BLaER1 (cell line): Measurements from ENCODE around the gene SH3PXD2A.
"Not testable (repeated sequence)": the region's sequence is repeated elsewhere in the genome, so short reads cannot be mapped to it uniquely, and the experiment has no call there.

ENCODE experiments used
- H3K27ac ChIP-seq: shearing (Covaris generic); formaldehyde crosslinking; 2 replicates; pipeline ENCODE4 v1.8.1; 2022
- H3K27me3 ChIP-seq: shearing (Covaris generic); formaldehyde crosslinking; 2 replicates; pipeline ENCODE4 v1.8.1; 2022
- H3K36me3 ChIP-seq: shearing (Covaris generic); formaldehyde crosslinking; 2 replicates; pipeline ENCODE4 v1.8.1; 2022
- H3K4me1 ChIP-seq: shearing (Covaris generic); formaldehyde crosslinking; 2 replicates; pipeline ENCODE4 v1.8.1; 2022
- H3K4me2 ChIP-seq: shearing (Covaris generic); formaldehyde crosslinking; 2 replicates; pipeline ENCODE4 v1.8.1; 2022
- H3K4me3 ChIP-seq: shearing (Covaris generic); formaldehyde crosslinking; 2 replicates; pipeline ENCODE4 v1.8.1; 2022
- H3K9ac ChIP-seq: shearing (Covaris generic); formaldehyde crosslinking; 2 replicates; pipeline ENCODE4 v1.8.1; 2022
- H3K9me3 ChIP-seq: shearing (Covaris generic); formaldehyde crosslinking; 2 replicates; pipeline ENCODE4 v1.8.1; 2022
- H4K20me1 ChIP-seq: shearing (Covaris generic); formaldehyde crosslinking; 2 replicates; pipeline ENCODE4 v1.8.1; 2022
- Cebpa-rat ChIP-seq: shearing (Covaris generic); IDR thresholded peaks from 2 replicates; pipeline ENCODE4 v1.8.1; 2022

SH3PXD2A gene

DNA sequence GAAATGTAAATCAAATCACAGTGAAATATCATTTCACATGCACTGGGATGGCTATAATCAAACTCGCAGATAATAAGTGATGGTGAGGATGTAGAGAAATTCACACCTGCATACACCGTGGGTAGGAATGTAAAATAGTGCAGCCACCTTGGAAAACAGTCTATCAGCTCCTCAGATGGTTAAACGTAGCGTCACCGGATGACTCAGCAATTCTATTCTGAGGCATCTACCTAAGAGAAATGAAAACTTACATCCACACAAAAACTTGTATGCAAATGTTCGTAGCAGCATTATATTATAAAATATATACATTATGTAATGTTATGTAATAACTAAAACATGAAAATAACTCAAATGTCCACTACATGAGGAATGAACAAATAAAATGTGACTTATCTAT is 38.9 kb downstream of the SH3PXD2A start:
- no peak overlapping the region for H3K4me3 ChIP-seq
- no peak overlapping the region for H3K4me2 ChIP-seq
- H4K20me1 ChIP-seq: peaks cover 62% of the 10 kb centered on the region
- H3K36me3 ChIP-seq: peaks cover 34% of the 10 kb centered on the region
- no peaks in the 10 kb centered on the region for H3K27me3 ChIP-seq
- TF ChIP-seq Cebpa-rat: no peak
- peaks cover 73% of the 10 kb centered on the region for H3K4me1 ChIP-seq
- H3K9ac ChIP-seq: no peak overlapping the region
- H3K27ac ChIP-seq: no peak overlapping the region
- no peaks in the 10 kb centered on the region for H3K9me3 ChIP-seq

DNA sequence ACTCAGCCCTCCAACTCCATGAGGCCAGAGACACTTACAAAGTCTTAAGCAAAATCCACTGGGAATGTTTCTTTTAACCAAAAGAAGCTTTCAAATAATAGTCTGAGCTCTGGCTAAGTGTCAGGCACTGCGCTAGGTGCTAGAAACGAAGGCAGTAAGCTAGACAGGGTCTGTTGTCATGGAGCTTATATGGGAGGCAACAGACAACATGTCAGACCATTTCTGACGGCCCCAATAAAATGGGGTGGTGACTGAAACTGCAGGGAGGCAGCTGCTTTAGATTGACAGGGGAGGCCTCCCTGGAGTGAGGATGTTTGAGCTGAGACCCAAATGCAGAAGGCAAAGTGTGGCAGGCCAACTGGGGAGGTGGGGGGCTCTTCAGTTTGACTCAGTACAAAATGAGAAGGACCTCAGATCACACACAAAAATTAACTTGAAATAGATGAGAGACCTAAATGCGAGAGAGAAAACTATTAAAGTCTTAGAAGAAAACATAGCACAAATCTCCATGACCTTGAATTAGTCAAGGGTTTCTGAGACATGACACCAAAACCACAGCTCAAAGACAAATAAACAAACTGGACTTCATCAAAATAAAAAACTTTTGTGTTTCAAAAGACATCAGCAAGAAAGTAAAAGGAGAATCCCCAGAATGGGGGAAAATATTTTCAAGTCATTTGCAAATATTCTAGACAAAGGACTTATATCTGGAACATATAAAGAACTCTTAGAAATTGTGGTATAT is 40.6 kb downstream of the SH3PXD2A start:
- no peak overlapping the region for H3K4me3 ChIP-seq
- peaks cover 70% of the 10 kb centered on the region for H3K4me1 ChIP-seq
- no peak for TF ChIP-seq Cebpa-rat
- H3K9me3 ChIP-seq: no peaks in the 10 kb centered on the region
- no peak overlapping the region; the same call in 1 of the 2 replicates for H3K9ac ChIP-seq
- H4K20me1 ChIP-seq: peaks cover 69% of the 10 kb centered on the region
- no peaks in the 10 kb centered on the region for H3K27me3 ChIP-seq
- H3K4me2 ChIP-seq: peak overlapping the region; percentile 23
- H3K36me3 ChIP-seq: peaks cover 48% of the 10 kb centered on the region
- no peak overlapping the region for H3K27ac ChIP-seq

DNA sequence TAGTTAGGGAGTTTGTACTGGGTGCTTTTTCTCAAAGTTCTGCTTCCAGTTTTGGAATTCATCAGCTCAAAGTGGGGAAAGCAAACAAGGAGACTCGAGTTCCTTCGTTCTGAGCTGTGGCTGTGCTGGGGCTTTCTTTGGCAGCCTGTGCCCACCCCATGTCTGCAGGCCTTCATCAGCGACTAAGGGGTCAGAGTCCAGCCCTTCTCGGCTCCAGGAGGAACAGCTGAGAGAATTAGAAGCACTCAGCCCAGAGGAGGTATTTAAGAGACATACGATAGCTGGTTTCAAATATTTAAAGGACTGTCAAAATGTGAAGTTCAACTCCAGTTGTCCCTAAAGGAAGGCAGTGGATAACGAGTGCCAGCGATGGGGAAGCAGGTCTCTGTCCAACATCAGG is 41.3 kb downstream of the SH3PXD2A start:
- peaks cover 64% of the 10 kb centered on the region for H3K4me1 ChIP-seq
- no peak for TF ChIP-seq Cebpa-rat
- no peak overlapping the region for H3K27ac ChIP-seq
- no peaks in the 10 kb centered on the region for H3K27me3 ChIP-seq
- H3K4me2 ChIP-seq: peak overlapping the region; percentile 23
- H3K4me3 ChIP-seq: no peak overlapping the region
- H3K9me3 ChIP-seq: no peaks in the 10 kb centered on the region
- H4K20me1 ChIP-seq: peaks cover 65% of the 10 kb centered on the region
- H3K9ac ChIP-seq: no peak overlapping the region
- peaks cover 51% of the 10 kb centered on the region for H3K36me3 ChIP-seq

DNA sequence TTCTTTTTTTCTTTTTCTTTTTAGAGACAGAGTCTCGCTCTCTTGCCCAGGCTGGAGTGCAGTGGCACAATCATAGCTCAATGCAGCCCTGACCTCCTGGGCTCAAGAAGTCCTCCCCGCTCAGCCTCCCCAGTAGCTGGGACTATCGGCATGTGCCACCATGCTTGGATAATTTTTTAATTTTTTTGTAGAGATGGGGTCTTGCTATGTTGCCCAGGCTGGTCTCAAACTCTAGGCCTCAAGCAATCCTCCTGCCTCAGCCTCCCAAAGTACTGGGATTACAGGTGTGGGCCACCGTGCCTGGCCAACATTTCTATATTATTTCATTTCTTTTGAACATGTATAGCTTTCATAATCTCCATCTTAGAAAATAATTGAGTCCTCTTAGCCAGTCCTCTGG is 42.1 kb downstream of the SH3PXD2A start:
- Histone ChIP-seq H3K4me2 (peak overlapping the region; percentile 4; the same call in 1 of the 2 replicates), H3K36me3 (peaks cover 58% of the 10 kb centered on the region), H4K20me1 (peaks cover 65% of the 10 kb centered on the region), H3K4me1 (peaks cover 63% of the 10 kb centered on the region)
- H3K27me3 ChIP-seq, H3K27ac ChIP-seq, H3K9ac ChIP-seq, H3K9me3 ChIP-seq, H3K4me3 ChIP-seq: not testable (repeated sequence)

DNA sequence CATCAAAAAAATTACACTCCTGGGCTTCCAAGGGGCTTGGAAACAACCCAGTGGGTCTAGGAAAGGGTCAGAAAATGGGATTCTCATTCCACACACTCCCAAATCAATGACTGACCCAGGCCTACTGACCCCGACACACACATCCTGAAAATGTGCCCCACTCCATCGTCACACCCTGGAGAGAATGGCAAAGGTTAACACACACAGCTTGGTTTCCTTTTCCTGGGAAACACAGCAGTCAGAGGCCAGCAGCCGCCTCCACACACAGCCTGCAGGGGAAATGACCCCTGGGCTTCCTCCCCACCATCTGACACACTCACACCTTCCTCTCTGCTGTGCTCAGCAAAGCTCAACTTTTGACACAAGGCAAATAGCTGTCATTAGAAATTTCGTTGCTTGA is 42.9 kb downstream of the SH3PXD2A start:
- Histone ChIP-seq H3K27me3 (no peaks in the 10 kb centered on the region), H3K9me3 (no peaks in the 10 kb centered on the region), H3K4me1 (peaks cover 66% of the 10 kb centered on the region), H3K36me3 (peaks cover 57% of the 10 kb centered on the region), H3K27ac (no peak overlapping the region), H3K9ac (no peak overlapping the region), H4K20me1 (peaks cover 70% of the 10 kb centered on the region), H3K4me2 (peak overlapping the region; percentile 21; the same call in 1 of the 2 replicates), H3K4me3 (no peak overlapping the region)
- TF ChIP-seq Cebpa-rat: no peak

DNA sequence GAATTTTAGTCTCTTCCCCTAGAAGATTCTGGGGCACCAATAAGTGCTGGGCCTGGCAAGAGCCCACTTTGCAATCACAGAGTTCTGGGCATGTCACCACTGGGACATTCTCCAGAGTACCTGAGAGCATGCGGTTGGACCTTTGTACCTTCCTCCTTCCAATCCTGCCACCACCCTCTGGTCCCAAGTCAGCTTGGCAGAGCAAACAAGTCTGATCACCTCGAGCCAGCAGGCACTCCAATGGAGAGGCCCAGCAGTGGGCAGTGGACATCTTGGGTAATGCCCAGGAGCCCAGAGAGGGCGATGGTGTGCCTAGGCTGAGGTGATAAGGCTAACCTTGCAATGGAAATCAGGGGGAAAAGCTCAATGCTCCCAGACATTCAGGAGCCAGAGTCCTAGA is 43.4 kb downstream of the SH3PXD2A start:
- Histone ChIP-seq H3K9me3 (no peaks in the 10 kb centered on the region), H4K20me1 (peaks cover 75% of the 10 kb centered on the region), H3K27me3 (no peaks in the 10 kb centered on the region), H3K27ac (no peak overlapping the region), H3K36me3 (peaks cover 57% of the 10 kb centered on the region), H3K4me3 (no peak overlapping the region), H3K4me1 (peaks cover 71% of the 10 kb centered on the region), H3K4me2 (0 out of 2 replicates have a peak overlapping the region, but pooled peaks have one; percentile 21), H3K9ac (no peak overlapping the region)
- TF ChIP-seq Cebpa-rat: no peak

DNA sequence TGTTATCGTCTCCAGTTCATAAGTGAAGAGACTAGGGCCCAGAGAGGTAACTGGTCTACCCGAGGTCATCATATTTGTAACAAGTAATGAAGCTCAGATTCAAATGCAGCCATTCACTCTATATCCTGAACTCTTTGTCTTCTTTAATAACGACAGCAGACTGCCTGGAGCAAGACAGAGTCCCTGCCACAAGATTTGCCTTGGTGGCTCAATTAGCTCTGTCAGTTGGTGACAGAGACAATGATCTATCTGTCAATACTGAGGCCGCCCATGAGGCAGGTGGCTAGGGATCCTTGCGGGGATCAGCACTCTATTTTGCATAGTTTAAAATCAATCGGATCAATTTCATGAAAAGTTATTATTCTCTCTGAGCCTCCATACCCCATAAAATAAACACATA is 43.9 kb downstream of the SH3PXD2A start:
- H3K9me3 ChIP-seq: no peaks in the 10 kb centered on the region
- peaks cover 76% of the 10 kb centered on the region for H3K4me1 ChIP-seq
- TF ChIP-seq Cebpa-rat: no peak
- H3K4me3 ChIP-seq: no peak overlapping the region
- peaks cover 60% of the 10 kb centered on the region for H3K36me3 ChIP-seq
- H3K9ac ChIP-seq: no peak overlapping the region
- H4K20me1 ChIP-seq: peaks cover 80% of the 10 kb centered on the region
- H3K27me3 ChIP-seq: no peaks in the 10 kb centered on the region
- no peak overlapping the region for H3K27ac ChIP-seq
- no peak overlapping the region for H3K4me2 ChIP-seq

DNA sequence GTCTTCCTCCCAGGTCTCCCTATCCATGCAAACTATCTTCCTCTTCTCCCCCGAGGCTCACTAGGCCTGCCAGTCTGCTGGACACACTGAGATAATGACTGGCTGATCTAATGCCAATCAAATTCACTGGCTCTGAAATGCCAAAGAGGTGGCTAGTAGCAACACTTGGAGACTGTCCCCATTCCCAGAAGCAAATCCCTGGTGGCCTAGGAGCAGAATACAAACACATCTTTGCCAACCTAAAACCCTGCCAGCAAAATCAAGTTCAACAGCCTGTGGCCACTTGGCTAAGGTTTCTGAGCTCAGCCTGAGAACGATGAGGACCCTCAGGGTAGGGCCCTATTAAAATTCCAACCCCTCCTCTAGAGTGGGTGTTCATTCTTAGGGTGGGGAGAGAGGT is 46.6 kb downstream of the SH3PXD2A start:
- Histone ChIP-seq H3K9ac (no peak overlapping the region), H3K36me3 (peaks cover 41% of the 10 kb centered on the region), H4K20me1 (peaks cover 94% of the 10 kb centered on the region), H3K9me3 (no peaks in the 10 kb centered on the region), H3K4me2 (no peak overlapping the region), H3K4me1 (peaks cover 86% of the 10 kb centered on the region), H3K27me3 (no peaks in the 10 kb centered on the region), H3K4me3 (no peak overlapping the region), H3K27ac (no peak overlapping the region)
- TF ChIP-seq Cebpa-rat: no peak

DNA sequence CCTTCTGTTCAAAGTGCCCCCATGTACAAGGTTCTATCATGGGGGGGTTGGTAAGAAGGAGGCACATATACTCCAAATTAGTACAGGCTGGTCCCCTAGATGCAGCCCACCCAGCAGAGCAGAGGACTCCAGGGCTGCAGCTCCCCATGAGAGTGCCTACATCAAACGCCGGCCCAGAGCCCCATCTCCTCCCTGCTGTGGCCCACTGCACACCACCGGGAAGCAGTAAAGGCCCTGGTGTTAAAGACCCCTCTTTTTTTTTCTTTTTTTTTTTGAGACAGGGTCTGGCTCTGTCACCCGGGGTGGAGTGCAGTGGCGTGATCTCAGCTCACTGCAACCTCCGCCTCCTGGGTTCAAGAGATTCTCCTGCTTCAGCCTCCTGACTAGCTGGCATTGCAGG is 47.4 kb downstream of the SH3PXD2A start:
- Histone ChIP-seq H3K36me3 (peaks cover 41% of the 10 kb centered on the region), H3K9me3 (no peaks in the 10 kb centered on the region), H3K9ac (no peak overlapping the region), H3K4me3 (no peak overlapping the region), H4K20me1 (peaks cover 94% of the 10 kb centered on the region), H3K27me3 (no peaks in the 10 kb centered on the region), H3K4me2 (no peak overlapping the region), H3K27ac (no peak overlapping the region), H3K4me1 (peaks cover 86% of the 10 kb centered on the region)
- TF ChIP-seq Cebpa-rat: no peak

DNA sequence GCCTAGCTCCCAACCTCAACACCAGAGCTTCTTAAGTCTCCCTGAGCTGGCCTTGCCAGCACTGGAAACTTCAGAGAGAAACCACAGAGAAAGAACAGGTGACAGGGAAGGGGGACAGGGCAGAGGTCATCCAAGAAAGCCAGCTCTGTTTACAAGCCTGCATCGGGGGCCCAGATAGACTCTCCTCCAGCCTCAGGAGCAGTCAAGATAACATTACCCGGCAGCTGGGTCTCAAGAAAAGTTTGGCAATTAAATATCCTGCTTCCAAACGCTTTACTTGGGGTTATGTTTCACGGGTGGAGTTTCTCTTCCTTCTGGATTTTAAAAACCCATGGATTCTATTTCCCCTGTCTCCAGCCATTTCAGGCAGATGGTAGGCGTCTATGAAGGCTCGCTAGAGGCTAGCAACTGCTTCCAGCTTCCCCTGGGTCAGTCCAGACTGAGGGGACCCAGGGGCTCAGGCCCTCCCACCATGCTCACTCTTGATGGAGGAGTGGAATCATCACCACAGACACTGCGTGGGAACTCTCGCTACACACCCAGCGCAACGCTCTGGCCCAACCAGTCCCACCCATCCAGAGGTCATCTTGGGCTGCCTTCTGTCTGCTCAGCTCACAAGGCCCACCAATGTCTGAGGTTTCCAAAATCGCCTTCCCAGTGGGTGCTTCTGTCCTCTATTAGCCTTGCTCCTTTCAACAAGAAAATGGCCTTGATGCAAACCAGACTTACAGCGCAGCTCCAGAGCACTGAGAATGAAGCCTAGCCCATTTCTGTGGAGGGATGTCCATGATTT is 48.8 kb downstream of the SH3PXD2A start:
- Histone ChIP-seq H3K27ac (peak overlapping the region; percentile 55; the same call in 1 of the 2 replicates), H3K27me3 (no peaks in the 10 kb centered on the region), H3K4me1 (peaks cover 86% of the 10 kb centered on the region), H3K9me3 (no peaks in the 10 kb centered on the region), H3K4me2 (peak overlapping the region; percentile 65; the same call in 1 of the 2 replicates), H3K36me3 (peaks cover 37% of the 10 kb centered on the region), H3K4me3 (no peak overlapping the region), H3K9ac (no peak overlapping the region), H4K20me1 (peaks cover 95% of the 10 kb centered on the region)
- no peak for TF ChIP-seq Cebpa-rat
